IPS-20b (cell line): ENCODE results near the gene FMN2.
"Not testable (repeated sequence)": the region's sequence is repeated elsewhere in the genome, so short reads cannot be mapped to it uniquely, and the experiment has no call there.

ENCODE experiments used
- H3K27ac ChIP-seq: one replicate; pipeline ENCODE4 v1.5.1; 2013; ENCODE audit warnings: low read length
- H3K27me3 ChIP-seq: 2 replicates; pipeline ENCODE4 v1.6.1; 2013; ENCODE audit warnings: mild to moderate bottlenecking, low read length, inconsistent platforms; ENCODE audit not compliant: insufficient read depth
- H3K36me3 ChIP-seq: 2 replicates; pipeline ENCODE4 v1.6.1; 2013; ENCODE audit warnings: low read depth, mild to moderate bottlenecking, inconsistent platforms, low read length, moderate library complexity; ENCODE audit not compliant: insufficient read depth
- H3K4me1 ChIP-seq: 2 replicates; pipeline ENCODE4 v1.6.1; 2013; ENCODE audit warnings: mild to moderate bottlenecking, control low read depth, inconsistent platforms, low read length, moderate library complexity; ENCODE audit not compliant: insufficient read depth
- H3K4me3 ChIP-seq: 2 replicates; pipeline ENCODE4 v1.5.1; 2013; ENCODE audit warnings: mild to moderate bottlenecking, low read length, inconsistent platforms
- H3K9ac ChIP-seq: 2 replicates; pipeline ENCODE4 v1.6.1; 2013; ENCODE audit warnings: low read depth, mild to moderate bottlenecking, inconsistent platforms, low read length, moderate library complexity
- H3K9me3 ChIP-seq: 2 replicates; pipeline ENCODE4 v1.6.1; 2013; ENCODE audit warnings: mild to moderate bottlenecking, low read depth, low read length, inconsistent platforms; ENCODE audit not compliant: insufficient read depth

FMN2 gene

GRCh38 chr1:240178366-240178765 is 86.7 kb downstream of the FMN2 start:
- H3K27ac ChIP-seq: no peak overlapping the region
- no peaks in the 10 kb centered on the region for H3K27me3 ChIP-seq
- no peaks in the 10 kb centered on the region for H3K9me3 ChIP-seq

GRCh38 chr1:240184682-240185081 is 93.0 kb downstream of the FMN2 start:
- peaks cover 12% of the 10 kb centered on the region; the same call in 1 of the 2 replicates for H3K27me3 ChIP-seq
- H3K36me3 ChIP-seq, H3K27ac ChIP-seq, H3K9ac ChIP-seq, H3K4me3 ChIP-seq, H3K4me1 ChIP-seq, H3K9me3 ChIP-seq: not testable (repeated sequence)

More at GRCh38 chr1:240178366-240178765, 86.7 kb downstream of the FMN2 start:
- Histone ChIP-seq H3K36me3 (no peaks in the 10 kb centered on the region), H3K9ac (no peak overlapping the region), H3K4me1 (no peaks in the 10 kb centered on the region), H3K4me3 (no peak overlapping the region)

- H3K4me3 ChIP-seq: no peak overlapping the region
- H3K4me1 ChIP-seq: peaks cover 6% of the 10 kb centered on the region; the same call in 1 of the 2 replicates
- H3K36me3 ChIP-seq: no peaks in the 10 kb centered on the region
- no peak overlapping the region for H3K27ac ChIP-seq
- H3K9me3 ChIP-seq: no peaks in the 10 kb centered on the region
- peaks cover 12% of the 10 kb centered on the region; the same call in 1 of the 2 replicates for H3K27me3 ChIP-seq
- H3K9ac ChIP-seq: no peak overlapping the region
These were observed 96.5 kb downstream of the FMN2 start for GRCh38 chr1:240188139-240188538.

GRCh38 chr1:240189386-240189989 is 97.8 kb downstream of the FMN2 start:
- Histone ChIP-seq H3K27ac (no peak overlapping the region), H3K27me3 (peaks cover 12% of the 10 kb centered on the region; the same call in 1 of the 2 replicates)

GRCh38 chr1:240190881-240191401 is 99.3 kb downstream of the FMN2 start:
- Histone ChIP-seq H3K27me3 (0 out of 2 replicates have a peak, but pooled peaks cover 2% of the 10 kb centered on the region), H3K9me3 (no peaks in the 10 kb centered on the region), H3K36me3 (no peaks in the 10 kb centered on the region), H3K27ac (no peak overlapping the region), H3K4me1 (peaks cover under 1% of the 10 kb centered on the region; the same call in 1 of the 2 replicates), H3K4me3 (no peak overlapping the region), H3K9ac (no peak overlapping the region)

More at GRCh38 chr1:240189386-240189989, 97.8 kb downstream of the FMN2 start:
- no peak overlapping the region for H3K4me3 ChIP-seq
- peaks cover 6% of the 10 kb centered on the region; the same call in 1 of the 2 replicates for H3K4me1 ChIP-seq
- H3K9ac ChIP-seq: no peak overlapping the region
- H3K36me3 ChIP-seq: no peaks in the 10 kb centered on the region
- no peaks in the 10 kb centered on the region for H3K9me3 ChIP-seq

- no peak overlapping the region for H3K9ac ChIP-seq
- no peak overlapping the region for H3K4me3 ChIP-seq
- H3K27me3 ChIP-seq: no peaks in the 10 kb centered on the region
- H3K4me1 ChIP-seq: no peaks in the 10 kb centered on the region
- no peaks in the 10 kb centered on the region for H3K36me3 ChIP-seq
- no peaks in the 10 kb centered on the region for H3K9me3 ChIP-seq
- no peak overlapping the region for H3K27ac ChIP-seq
These were observed 101.2 kb downstream of the FMN2 start for GRCh38 chr1:240192851-240193250.

- Histone ChIP-seq H3K9ac (no peak overlapping the region), H3K9me3 (no peaks in the 10 kb centered on the region), H3K4me1 (no peaks in the 10 kb centered on the region), H3K4me3 (no peak overlapping the region), H3K27me3 (no peaks in the 10 kb centered on the region), H3K27ac (no peak overlapping the region), H3K36me3 (no peaks in the 10 kb centered on the region)
These were observed 102.0 kb downstream of the FMN2 start for GRCh38 chr1:240193679-240194078.

GRCh38 chr1:240194120-240194519 is 102.4 kb downstream of the FMN2 start:
- Histone ChIP-seq H3K9me3 (no peaks in the 10 kb centered on the region), H3K27ac (no peak overlapping the region), H3K4me1 (no peaks in the 10 kb centered on the region), H3K36me3 (no peaks in the 10 kb centered on the region), H3K9ac (no peak overlapping the region), H3K27me3 (no peaks in the 10 kb centered on the region), H3K4me3 (no peak overlapping the region)

GRCh38 chr1:240198376-240198775 is 106.7 kb downstream of the FMN2 start:
- Histone ChIP-seq H3K9ac (no peak overlapping the region), H3K36me3 (no peaks in the 10 kb centered on the region), H3K4me1 (no peaks in the 10 kb centered on the region), H3K9me3 (peaks cover 6% of the 10 kb centered on the region), H3K4me3 (no peak overlapping the region), H3K27me3 (no peaks in the 10 kb centered on the region), H3K27ac (no peak overlapping the region)

GRCh38 chr1:240199758-240200645 is 108.3 kb downstream of the FMN2 start:
- H3K27me3 ChIP-seq: no peaks in the 10 kb centered on the region
- no peaks in the 10 kb centered on the region for H3K36me3 ChIP-seq
- no peak overlapping the region for H3K4me3 ChIP-seq
- no peaks in the 10 kb centered on the region for H3K4me1 ChIP-seq
- no peak overlapping the region for H3K27ac ChIP-seq
- no peak overlapping the region for H3K9ac ChIP-seq
- peaks cover 6% of the 10 kb centered on the region for H3K9me3 ChIP-seq

- H3K4me1 ChIP-seq: no peaks in the 10 kb centered on the region
- no peaks in the 10 kb centered on the region for H3K36me3 ChIP-seq
- H3K4me3 ChIP-seq: no peak overlapping the region
- H3K27me3 ChIP-seq: no peaks in the 10 kb centered on the region
- H3K9me3 ChIP-seq: peaks cover 6% of the 10 kb centered on the region
- H3K27ac ChIP-seq: no peak overlapping the region
- no peak overlapping the region for H3K9ac ChIP-seq
These were observed 110.2 kb downstream of the FMN2 start for GRCh38 chr1:240201931-240202330.
